NT2/D1 (cell line): ENCODE results near the gene PHGDH.

Experiments used
- SUZ12 ChIP-seq: IDR thresholded peaks from 2 replicates; pipeline ENCODE4 v1.6.1; 2011; ENCODE audit not compliant: insufficient read length, insufficient read depth; ENCODE audit errors: extremely low read depth
- YY1 ChIP-seq: IDR thresholded peaks from 2 replicates; pipeline ENCODE4 v1.6.1; 2011; ENCODE audit not compliant: insufficient read length, insufficient read depth
- ZNF274 ChIP-seq: IDR thresholded peaks from 2 replicates; pipeline ENCODE4 v1.6.1; 2011; ENCODE audit warnings: mild to moderate bottlenecking, low read depth, low read length

- TF ChIP-seq ZNF274 = no peak
- no peak for TF ChIP-seq YY1
- TF ChIP-seq SUZ12 = no peak
These were observed 20.2 kb downstream of the PHGDH start for GRCh38 chr1:119731741-119732430.
